Uterus (tissue), 4 donors: Measurements from ENCODE around the gene TXK. TPM values are rescaled to one million over a fixed set of nuclear protein-coding genes. Genes with fewer than 3 reads are reported as not detected.

ENCODE experiments used
- DNase-seq, 2 donors: peaks; one replicate each; pipeline ENCODE4 v3.0.0-alpha.2; 2019 to 2020
- H3K27ac ChIP-seq, 2 donors: fragments of 200-600 bp; sonication (generic); 1 replicate in 1 of 2; 2 replicates in 1 of 2; pipeline ENCODE4 v1.5.1; 2016 to 2018
- H3K27me3 ChIP-seq, 2 donors: fragments of 200-600 bp; sonication (generic); one replicate each; pipeline ENCODE4 v1.5.1; 2018 to 2019; ENCODE audit warnings: control low read depth in 1 of 2
- H3K36me3 ChIP-seq, 2 donors: fragments of 200-600 bp; sonication (generic); one replicate each; pipeline ENCODE4 v1.5.1; 2019; ENCODE audit warnings: control low read depth in 1 of 2
- H3K4me1 ChIP-seq, 2 donors: fragments of 200-600 bp; sonication (generic); one replicate each; pipeline ENCODE4 v1.5.1; 2018 to 2019; ENCODE audit warnings: control low read depth in 1 of 2
- H3K4me3 ChIP-seq, 2 donors: fragments of 200-600 bp; sonication (generic); 1 replicate in 1 of 2; 2 replicates in 1 of 2; pipeline ENCODE4 v1.5.1; 2018 to 2019; ENCODE audit warnings: mild to moderate bottlenecking in 1 of 2
- H3K9me3 ChIP-seq, 2 donors: fragments of 200-600 bp; sonication (generic); one replicate each; pipeline ENCODE4 v1.5.1; 2019; ENCODE audit warnings: control low read depth in 1 of 2
- CTCF ChIP-seq, 4 experiments: fragments of 200-600 bp in 2 of 4; fragments of 450-650 bp in 2 of 4; sonication (generic) in 2 of 4; IDR thresholded peaks; one replicate each; pipeline ENCODE4 v1.5.1; 2016 to 2019; ENCODE audit warnings: antibody characterized with exemption in 4 of 4, mild to moderate bottlenecking in 2 of 4, moderate library complexity in 1 of 4
- POLR2A ChIP-seq, 2 donors: fragments of 450-650 bp; IDR thresholded peaks; one replicate each; pipeline ENCODE4 v1.6.1; 2016; ENCODE audit warnings: antibody characterized with exemption in 2 of 2, mild to moderate bottlenecking in 1 of 2, moderate library complexity in 1 of 2
- intact Hi-C: fragments of 100-400 bp; cut with DNase I; formaldehyde crosslinking; loops from one replicate; pipeline ENCODE4 v1.15.1; 2023; ENCODE audit warnings: low total_unique reads
- total RNA-seq, 4 donors: library from RNA; depleted of rRNA in 3 of 4; stranded (reverse); fragments of >200 nt in 3 of 4; gene quantifications; one replicate each; pipeline versions ENCODE4 v1.1.0 to v1.2.4, GENCODE V29; 2014 to 2023
- donor health status: DM: yes; HTN: yes; CAD: no.

TXK gene
- total RNA-seq, 4 donors from 2014 or later: 1.3 to 6.4 (median 3.1) TPM; not detected in 1

GRCh38 chr4:48130100-48130499, 4.0 kb downstream of the TXK start:
- no peak for TF ChIP-seq CTCF (IDR thresholded peaks at IDR 0.05)
- TF ChIP-seq POLR2A (IDR thresholded peaks at IDR 0.05): no peak
- Histone ChIP-seq H3K27me3 (no peaks in the 10 kb centered on the region), H3K4me3 (no peak overlapping the region), H3K36me3 (no peaks in the 10 kb centered on the region), H3K27ac (peak overlapping the region; percentile 47 to 58), H3K4me1 (no peaks in the 10 kb centered on the region), H3K9me3 (no peaks in the 10 kb centered on the region)
- DNase-seq: no peak
- intact Hi-C loops: no loop called here

GRCh38 chr4:48129307-48130014, 4.6 kb downstream of the TXK start:
- DNase-seq: peak; percentile 37 to 41
- no peaks in the 10 kb centered on the region for H3K9me3 ChIP-seq
- no peaks in the 10 kb centered on the region for H3K36me3 ChIP-seq
- H3K27me3 ChIP-seq: no peaks in the 10 kb centered on the region
- no peak overlapping the region for H3K4me3 ChIP-seq
- intact Hi-C loops: no loop called here
- peak overlapping the region; percentile 47 to 58 for H3K27ac ChIP-seq
- no peaks in the 10 kb centered on the region for H3K4me1 ChIP-seq
- TF ChIP-seq POLR2A (IDR thresholded peaks at IDR 0.05) (no peak), CTCF (IDR thresholded peaks at IDR 0.05) (peak in 1 of 4 experiments; percentile 6)

DNA sequence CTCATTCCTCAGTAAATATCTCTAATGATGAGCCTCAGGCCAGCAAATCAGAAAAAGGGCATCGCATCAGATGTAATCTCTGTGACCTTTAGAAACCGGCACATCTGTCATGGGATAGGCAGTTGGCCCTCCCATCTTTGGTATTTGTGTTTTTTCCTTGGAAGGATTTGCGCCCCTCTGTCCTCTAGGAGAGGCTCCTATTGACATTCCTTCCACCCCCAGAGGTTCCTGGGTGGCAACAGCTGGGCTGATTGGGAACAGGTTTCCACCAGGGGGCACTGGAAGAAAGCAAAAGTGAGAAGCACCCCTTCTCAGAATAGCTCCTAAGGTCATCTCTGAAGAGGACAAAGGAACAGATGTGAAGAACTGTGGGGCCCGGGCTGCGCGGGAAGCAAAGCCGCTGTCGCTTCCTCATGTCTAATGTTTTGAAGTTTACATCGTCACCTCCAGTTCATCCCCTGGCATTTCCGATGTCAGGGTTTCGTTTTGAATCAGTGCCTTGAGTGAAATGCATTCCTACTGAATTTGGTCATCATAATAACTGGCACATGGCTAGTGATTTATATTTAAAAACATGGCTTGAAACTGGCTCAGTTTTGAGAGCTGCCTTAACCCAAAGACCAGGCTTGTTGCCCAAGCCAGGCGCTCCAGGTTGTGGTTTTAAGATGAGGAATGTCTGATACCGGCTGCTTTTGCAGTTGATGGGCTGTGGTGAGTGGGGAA, 6.2 kb downstream of the TXK start:
- H3K4me3 ChIP-seq: no peak overlapping the region
- TF ChIP-seq CTCF (IDR thresholded peaks at IDR 0.05) (peak; percentile 26 to 43 (median 34)), POLR2A (IDR thresholded peaks at IDR 0.05) (no peak)
- intact Hi-C loops: no loop called here
- H3K4me1 ChIP-seq: no peaks in the 10 kb centered on the region
- H3K27ac ChIP-seq: peak overlapping the region; percentile 14 to 55
- no peaks in the 10 kb centered on the region for H3K27me3 ChIP-seq
- no peaks in the 10 kb centered on the region for H3K36me3 ChIP-seq
- peak; percentile 25 to 28 for DNase-seq
- H3K9me3 ChIP-seq: no peaks in the 10 kb centered on the region

DNA sequence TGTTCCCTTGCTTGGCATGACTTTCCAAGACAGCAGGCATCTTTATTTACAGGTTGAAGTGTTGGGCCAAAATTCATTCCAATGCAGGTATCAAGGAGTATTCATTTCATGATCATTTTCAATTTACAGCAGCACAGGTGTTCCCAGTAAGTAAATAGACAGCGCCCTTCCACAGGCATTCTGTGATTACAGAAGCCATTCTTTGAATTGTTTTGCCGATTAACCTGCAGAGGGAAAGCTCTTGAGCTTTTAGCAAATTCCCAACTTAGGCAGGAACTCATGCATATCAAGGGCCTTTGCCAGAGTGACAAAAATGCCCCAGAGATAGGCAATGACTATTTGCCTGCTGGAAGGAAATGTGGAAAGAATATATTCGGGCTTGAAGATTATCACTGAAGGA, 6.8 kb downstream of the TXK start:
- intact Hi-C loops: no loop called here
- no peak for TF ChIP-seq CTCF (IDR thresholded peaks at IDR 0.05)
- H3K27ac ChIP-seq: peak overlapping the region; percentile 14 to 55

GRCh38 chr4:48126621-48127020, 7.4 kb downstream of the TXK start:
- TF ChIP-seq POLR2A (IDR thresholded peaks at IDR 0.05) (no peak), CTCF (IDR thresholded peaks at IDR 0.05) (no peak)
- Histone ChIP-seq H3K27ac (no peak overlapping the region), H3K4me3 (no peak overlapping the region), H3K4me1 (no peaks in the 10 kb centered on the region), H3K36me3 (no peaks in the 10 kb centered on the region), H3K27me3 (no peaks in the 10 kb centered on the region), H3K9me3 (no peaks in the 10 kb centered on the region)
- no peak for DNase-seq
- intact Hi-C loops: no loop called here

More for the DNA sequence above, 6.8 kb downstream of the TXK start:
- Histone ChIP-seq H3K27me3 (no peaks in the 10 kb centered on the region), H3K36me3 (no peaks in the 10 kb centered on the region), H3K4me1 (no peaks in the 10 kb centered on the region), H3K9me3 (no peaks in the 10 kb centered on the region), H3K4me3 (no peak overlapping the region)
- no peak for DNase-seq
